ENCODE measurements around the gene DOCK3.
"Not testable (repeated sequence)": the region's sequence is repeated elsewhere in the genome, so short reads cannot be mapped to it uniquely, and the experiment has no call there.

DOCK3 gene

DNA sequence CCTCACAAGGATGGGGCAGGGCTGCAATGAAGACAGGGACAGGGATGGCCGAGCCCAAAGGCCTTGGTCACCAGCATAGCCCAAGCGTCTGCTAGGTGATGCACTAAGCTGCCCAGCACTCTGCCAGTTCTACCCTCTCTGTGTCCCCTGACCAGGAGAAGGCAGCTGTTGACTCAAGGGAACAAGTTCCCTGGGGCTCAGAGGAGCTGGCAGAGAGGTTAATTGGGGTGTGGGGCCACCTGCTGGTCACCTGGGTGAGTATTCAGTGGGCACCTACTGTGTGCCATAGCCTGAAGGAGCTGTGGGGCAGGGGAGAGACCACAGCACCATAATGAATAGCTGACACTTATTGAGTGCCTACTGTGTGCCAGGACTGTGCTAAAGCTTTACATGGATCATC, 22.0 kb upstream of the DOCK3 start:
- peak; percentile 54 to 67 for DNase-seq

DNA sequence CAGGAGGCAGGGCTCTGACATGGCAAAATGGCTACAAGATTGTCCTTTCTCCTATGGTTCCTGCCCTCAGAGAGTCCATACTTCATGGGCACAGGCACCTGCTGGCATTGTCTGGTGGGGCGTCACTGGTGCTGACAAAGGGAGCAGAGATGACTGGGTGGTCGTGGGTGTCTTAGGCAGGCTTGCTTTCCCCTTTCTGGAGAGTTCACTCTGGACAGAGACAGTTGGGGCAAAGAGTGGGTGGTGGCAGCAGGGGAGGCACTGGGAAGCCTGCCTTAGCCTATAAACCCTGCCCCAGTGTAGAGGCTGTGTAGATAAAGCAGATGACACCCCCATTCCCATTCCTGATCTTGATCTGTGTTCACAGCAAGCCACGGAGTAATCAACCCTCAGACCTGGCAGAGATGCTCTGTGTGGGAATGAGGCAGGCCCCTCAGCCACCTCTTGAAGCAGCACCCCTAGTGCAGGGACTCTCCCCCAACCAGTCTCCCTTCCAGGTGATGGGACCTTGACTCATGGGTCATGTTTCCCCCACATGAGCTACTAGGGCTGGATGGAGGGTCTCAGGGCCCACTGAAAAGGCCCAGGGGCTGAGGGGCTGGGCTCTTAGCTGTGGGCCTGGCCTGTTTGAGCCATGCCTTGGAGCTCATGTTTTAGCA, 20.7 kb upstream of the DOCK3 start:
- DNase-seq = no peak

GRCh38 chr3:50655009-50655830, 19.5 kb upstream of the DOCK3 start:
- DNase-seq = no peak

DNA sequence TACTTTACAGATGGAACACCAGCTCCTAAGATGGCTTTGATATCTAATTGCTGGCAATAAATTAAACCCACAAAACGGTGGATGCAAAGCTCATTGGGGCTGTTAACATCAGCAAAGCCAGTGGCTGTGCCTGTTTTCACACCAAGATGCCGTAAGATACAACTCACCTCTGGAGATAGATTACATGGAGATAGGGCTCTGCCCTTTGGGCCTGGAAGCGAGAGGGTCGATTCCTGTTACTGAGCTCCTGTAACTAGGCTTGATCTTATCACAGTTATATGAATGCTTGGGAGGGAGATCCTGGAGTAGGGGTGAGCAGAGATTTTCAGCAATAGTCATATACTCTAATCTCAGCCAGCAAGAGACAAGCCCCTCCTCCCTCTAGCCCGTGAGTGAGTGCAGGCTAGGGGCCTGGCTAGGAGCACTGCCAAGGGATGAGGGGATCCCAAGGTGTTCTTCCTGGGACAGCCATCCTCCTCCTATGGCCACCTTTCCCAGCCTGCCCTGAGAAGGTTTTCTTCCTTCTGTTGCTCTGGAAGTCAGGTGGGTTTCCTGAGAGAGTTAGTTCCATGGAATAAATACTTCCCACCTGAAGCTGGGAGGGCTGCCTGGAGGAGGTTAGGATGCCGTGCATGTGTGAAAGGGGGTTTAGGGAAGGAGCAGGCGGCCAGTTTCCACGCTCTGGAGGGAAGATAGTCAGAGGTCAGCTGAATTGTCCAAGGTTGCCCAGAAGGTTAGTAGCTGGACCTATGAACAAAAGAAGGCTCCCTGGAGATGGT, 18.1 kb upstream of the DOCK3 start:
- DNase-seq = no peak

DNA sequence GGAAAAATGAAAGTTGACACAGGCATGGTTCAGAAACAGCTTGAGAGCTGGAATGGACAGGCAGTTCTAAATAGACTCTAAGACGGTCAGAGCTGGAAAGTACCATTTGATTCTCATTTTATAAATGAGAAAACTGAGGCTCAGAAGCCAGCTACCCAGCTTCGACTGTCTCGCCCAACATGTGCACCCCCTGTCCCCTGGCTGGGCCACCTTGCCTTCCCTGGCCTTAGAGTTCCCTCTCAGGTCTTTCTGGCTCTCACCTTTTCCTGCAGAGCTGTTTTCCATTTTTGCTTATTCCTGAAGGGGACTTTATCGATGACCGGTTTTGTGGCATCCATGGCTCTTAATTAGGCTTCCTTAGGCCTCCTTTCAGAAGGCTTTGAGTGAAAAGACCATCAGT, 17.3 kb upstream of the DOCK3 start:
- no peak for DNase-seq

DNA sequence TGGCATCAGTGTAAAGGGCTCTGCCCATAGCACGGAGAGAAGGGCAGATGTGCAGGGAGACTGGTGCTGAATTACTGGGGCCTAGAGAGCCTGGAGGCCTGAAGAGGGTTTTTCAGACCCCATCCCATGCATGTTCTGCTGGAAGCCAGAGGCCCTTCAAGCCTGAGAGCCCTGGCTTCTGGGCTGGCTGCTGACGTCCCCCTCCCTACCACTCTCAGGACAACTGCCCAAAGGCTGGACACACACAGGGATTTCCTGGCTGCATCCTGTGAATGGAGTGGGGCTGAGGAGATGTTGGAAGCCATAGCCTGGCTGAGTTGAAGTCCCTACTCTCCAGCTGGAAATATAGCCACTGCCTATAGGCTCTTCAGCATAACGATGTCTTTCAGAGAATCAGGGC, 16.9 kb upstream of the DOCK3 start:
- no peak for DNase-seq

- DNase-seq = no peak
These were observed 16.3 kb upstream of the DOCK3 start for GRCh38 chr3:50658416-50658815.

DNA sequence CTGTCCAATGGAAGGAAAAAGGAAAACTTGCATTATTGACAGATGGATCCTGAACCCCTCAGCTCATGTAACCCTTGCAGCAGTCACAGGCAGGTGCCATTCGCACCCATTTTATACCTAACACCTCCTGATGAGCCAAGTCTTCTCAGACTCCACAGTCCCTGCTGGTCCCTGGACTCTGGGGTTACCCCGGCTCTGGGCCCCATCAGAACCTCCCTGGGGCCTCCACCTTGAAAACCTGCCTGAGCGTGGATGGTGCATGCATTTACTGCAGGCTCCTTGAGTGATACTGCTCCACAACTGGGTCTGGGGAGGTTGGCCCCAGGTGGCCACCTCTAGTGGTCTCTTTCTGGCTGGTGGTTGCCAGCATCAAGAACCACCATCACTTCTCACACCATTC, 15.9 kb upstream of the DOCK3 start:
- no peak for DNase-seq

GRCh38 chr3:50660386-50660785, 14.3 kb upstream of the DOCK3 start:
- no peak for DNase-seq

DNA sequence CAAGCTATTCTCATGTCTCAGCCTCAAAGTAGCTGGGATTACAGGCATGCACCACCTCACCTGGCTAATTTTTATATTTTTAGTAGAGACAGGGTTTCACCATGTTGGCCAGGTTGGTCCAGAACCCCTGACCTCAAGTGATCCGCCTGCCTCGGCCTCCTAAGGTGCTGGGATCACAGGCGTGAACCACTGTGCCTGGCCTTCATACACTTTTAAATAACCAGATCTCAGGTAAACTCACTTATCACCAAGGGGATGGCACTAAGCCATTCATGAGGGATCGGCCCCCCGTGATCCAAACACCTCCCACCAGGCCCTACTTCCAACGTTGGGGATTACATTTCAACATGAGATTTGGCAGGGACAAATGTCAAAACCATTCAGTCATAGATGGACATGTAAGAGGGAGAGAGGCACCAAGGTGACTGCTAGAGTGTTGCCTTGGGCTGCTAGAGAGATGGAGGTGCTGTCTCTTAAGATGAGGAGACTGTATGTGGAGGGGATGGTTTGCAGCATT, 13.3 kb upstream of the DOCK3 start:
- DNase-seq = no peak

GRCh38 chr3:50662408-50662807, 12.3 kb upstream of the DOCK3 start:
- DNase-seq = no peak

DNA sequence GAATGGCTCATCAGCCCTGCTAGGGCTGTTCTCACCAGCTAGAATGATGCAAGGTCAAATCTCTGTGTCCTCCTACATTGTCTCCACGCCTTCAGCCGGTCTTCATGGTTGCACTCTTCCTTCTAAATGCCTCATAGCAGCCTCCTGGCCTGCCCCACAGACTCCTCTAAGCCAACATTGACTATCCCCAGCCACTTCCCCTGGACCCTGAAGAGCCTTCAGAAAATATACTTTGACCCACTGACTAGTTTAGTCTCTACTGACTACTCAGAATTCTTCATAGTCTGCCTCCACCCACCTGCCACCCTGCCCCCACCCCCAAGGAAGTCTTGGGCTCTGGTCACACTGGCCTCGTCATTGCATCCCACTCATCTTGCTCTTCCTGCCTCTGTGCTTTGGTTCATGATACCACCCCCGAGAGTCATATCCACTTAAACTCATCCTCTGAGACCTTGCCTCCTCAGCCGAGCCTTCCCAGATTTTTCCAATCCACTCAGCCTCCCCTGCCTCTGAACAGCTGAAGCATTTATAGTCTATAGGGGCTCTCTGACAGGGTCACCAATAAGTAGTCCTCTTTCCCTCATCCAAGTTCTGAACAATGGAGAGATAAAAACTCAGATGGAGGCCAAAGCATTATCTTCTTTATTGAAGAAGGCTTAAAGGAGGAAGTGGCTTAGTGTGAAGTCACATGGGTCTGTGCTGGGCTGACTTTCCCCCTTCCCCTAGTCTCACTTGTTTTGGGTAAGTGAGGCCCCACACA, 9.5 kb upstream of the DOCK3 start:
- DNase-seq = no peak

- DNase-seq = not testable (repeated sequence)
These were observed 8.9 kb upstream of the DOCK3 start for GRCh38 chr3:50665841-50666115.

DNA sequence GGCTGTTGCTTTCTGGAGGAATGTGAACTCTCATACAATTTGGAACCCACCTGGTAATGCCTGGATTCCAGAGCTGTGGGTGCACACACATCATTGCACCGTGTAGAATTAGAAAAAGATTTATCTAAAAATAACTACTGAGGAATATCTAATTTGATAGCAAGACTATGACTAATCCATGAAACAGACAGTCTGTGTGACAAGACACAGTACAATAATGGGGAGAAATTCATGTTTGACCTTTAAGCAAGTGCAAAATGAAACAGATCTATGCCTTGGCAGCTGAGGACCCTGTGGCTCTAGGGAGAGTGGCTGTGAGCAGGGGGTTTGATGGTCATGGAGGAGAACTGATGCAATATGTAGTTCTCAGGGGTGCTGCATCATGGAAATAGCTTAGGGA, 7.9 kb upstream of the DOCK3 start:
- no peak for DNase-seq

GRCh38 chr3:50671331-50671730, 3.4 kb upstream of the DOCK3 start:
- DNase-seq = no peak

GRCh38 chr3:50672656-50673055, 2.1 kb upstream of the DOCK3 start:
- DNase-seq = no peak

- no peak for DNase-seq
These were observed 796 bp upstream of the DOCK3 start for GRCh38 chr3:50673931-50674330.

GRCh38 chr3:50675179-50676030, 678 bp downstream of the DOCK3 start:
- peak; percentile 28 to 51 for DNase-seq

- DNase-seq = no peak
These were observed 1.4 kb downstream of the DOCK3 start for GRCh38 chr3:50676031-50676705.

GRCh38 chr3:50687127-50687751, 12.5 kb downstream of the DOCK3 start:
- no peak for DNase-seq

- DNase-seq = no peak
These were observed 13.2 kb downstream of the DOCK3 start for GRCh38 chr3:50687916-50688315.
